ENCODE results near the gene PTPN1.

GRCh38 chr20:50515471-50516106, 5.4 kb downstream of the PTPN1 start:
- TF ChIP-seq CTCF (conservative IDR thresholded peaks at IDR 0.05; ENCODE audit: low read length) (no peak), EZH2phosphoT487 (IDR thresholded peaks at IDR 0.05; ENCODE audit: borderline replicate concordance, low read depth, low read length) (no peak)
